Measurements from ENCODE around the gene THBS3. TPM values are rescaled to one million over a fixed set of nuclear protein-coding genes. Genes with fewer than 3 reads are reported as not detected.

Gene THBS3
- total and polyA plus RNA-seq, 2 donors: 7.6 to 46.1 TPM

DNA sequence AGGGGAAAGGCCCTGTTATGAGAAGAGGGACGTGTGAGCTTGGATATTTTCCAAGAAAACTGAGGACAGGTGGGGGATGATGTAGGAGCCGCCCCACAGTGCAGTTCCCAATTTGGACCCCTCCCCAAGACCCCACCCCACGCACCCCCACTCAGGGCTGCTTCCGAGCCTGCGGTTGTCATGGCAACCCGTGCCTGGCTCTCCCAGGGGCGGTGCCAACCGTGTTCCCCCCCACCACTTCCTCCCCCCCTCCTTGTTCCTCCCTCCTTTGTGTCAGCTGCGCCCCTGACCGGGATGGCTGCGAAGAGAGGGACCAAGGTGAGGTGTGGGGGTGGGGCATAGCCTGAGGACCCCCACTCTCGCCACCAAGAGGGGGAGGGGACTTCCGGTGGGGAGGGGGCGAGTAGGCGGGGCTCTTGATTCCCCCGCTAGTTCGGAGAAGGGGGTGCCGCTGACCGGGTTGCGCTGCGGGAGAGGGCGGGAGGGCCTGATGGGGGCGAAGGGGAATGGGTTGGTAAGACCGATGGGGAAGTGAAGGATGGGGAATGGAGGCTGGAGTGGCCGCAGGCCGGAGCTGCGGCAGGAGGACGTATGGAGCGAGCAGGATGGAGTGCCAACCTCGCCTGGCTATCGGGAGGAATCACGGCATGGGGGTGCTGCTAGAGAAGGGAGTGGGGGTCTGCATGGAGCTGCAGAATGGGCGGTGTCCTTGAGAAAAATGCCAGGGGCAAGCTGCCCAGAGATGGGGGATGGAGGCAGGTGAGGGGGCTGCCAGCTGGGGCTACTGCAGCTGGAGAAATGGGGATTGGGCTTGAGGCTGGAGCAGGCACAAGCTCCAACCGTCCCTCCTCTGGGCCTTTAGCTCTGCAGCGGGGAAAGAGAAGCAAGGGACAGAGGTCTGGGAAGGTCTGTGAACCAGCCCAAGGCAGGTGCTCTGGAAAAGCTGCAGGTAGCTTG, 33.1 kb downstream of the THBS3 start:
- 14% methylated on average over 35 of the region's 35 CpGs for whole genome bisulfite sequencing
- Histone ChIP-seq H3K9me3 (ENCODE audit: control insufficient read depth in 2 of 2, insufficient read depth in 1 of 2, low read length in 1 of 2) (peaks cover 0 to 6% of the 10 kb centered on the region in 2 donors), H3K4me1 (ENCODE audit: control insufficient read depth in 2 of 2, insufficient read depth in 2 of 2, low read length in 2 of 2) (peaks cover 22 to 47% of the 10 kb centered on the region in 2 donors), H3K27me3 (ENCODE audit: control insufficient read depth in 2 of 2, insufficient read depth in 1 of 2, low read length in 1 of 2) (peaks cover 0 to 7% of the 10 kb centered on the region in 2 donors), H3K27ac (ENCODE audit: low read depth in 1 of 2, low read length in 1 of 2) (peak overlapping the region; percentile 32 to 47), H3K36me3 (ENCODE audit: control insufficient read depth in 2 of 2, insufficient read depth in 2 of 2, low read length in 1 of 2) (peaks cover 33 to 34% of the 10 kb centered on the region in 2 donors), H3K4me3 (ENCODE audit: low read length in 2 of 2) (peak overlapping the region; percentile 74 to 78)
- DNase-seq (ENCODE audit: low read depth in 6 of 9, low spot score in 9 of 9): peak in 6 of 9 donors; percentile 42 to 78 (median 62)

GRCh38 chr1:155173478-155174323, 34.0 kb downstream of the THBS3 start, which contains the start of gene TRIM46:
Gene TRIM46, plus strand, starts transcription at chr1:155173849. Its CDS starts 118 bp downstream, at chr1:155173967.
- Histone ChIP-seq H3K36me3 (ENCODE audit: control insufficient read depth in 2 of 2, insufficient read depth in 2 of 2, low read length in 1 of 2) (peaks cover 34 to 35% of the 10 kb centered on the region in 2 donors), H3K4me3 (ENCODE audit: low read length in 2 of 2) (peak within 1 kb of the TSS; percentile 74 to 78), H3K9me3 (ENCODE audit: control insufficient read depth in 2 of 2, insufficient read depth in 1 of 2, low read length in 1 of 2) (peaks cover 0 to 6% of the 10 kb centered on the region in 2 donors), H3K4me1 (ENCODE audit: control insufficient read depth in 2 of 2, insufficient read depth in 2 of 2, low read length in 2 of 2) (peaks cover 22 to 47% of the 10 kb centered on the region in 2 donors), H3K27ac (ENCODE audit: low read depth in 1 of 2, low read length in 1 of 2) (peak within 1 kb of the TSS; percentile 62 to 90), H3K27me3 (ENCODE audit: control insufficient read depth in 2 of 2, insufficient read depth in 1 of 2, low read length in 1 of 2) (peaks cover 0 to 7% of the 10 kb centered on the region in 2 donors)
- WGBS: 2% methylated on average over 38 of the region's 38 CpGs
- DNase-seq (ENCODE audit: low read depth in 6 of 9, low spot score in 9 of 9): peak in 5 of 9 donors; percentile 33 to 73 (median 60)

GRCh38 chr1:155172732-155173477, 34.8 kb downstream of the THBS3 start, which contains the start of gene KRTCAP2:
Gene KRTCAP2, minus strand, starts transcription at chr1:155173304. Its CDS starts 80 bp downstream, at chr1:155173224.
- Histone ChIP-seq H3K4me1 (ENCODE audit: control insufficient read depth in 2 of 2, insufficient read depth in 2 of 2, low read length in 2 of 2) (peaks cover 22 to 48% of the 10 kb centered on the region in 2 donors), H3K9me3 (ENCODE audit: control insufficient read depth in 2 of 2, insufficient read depth in 1 of 2, low read length in 1 of 2) (peaks cover 0 to 6% of the 10 kb centered on the region in 2 donors)
- WGBS: under 1% methylated on average over 57 of the region's 57 CpGs

GRCh38 chr1:155171836-155172731, 35.6 kb downstream of the THBS3 start:
- peaks cover 0 to 2% of the 10 kb centered on the region in 2 donors for H3K9me3 ChIP-seq (ENCODE audit: control insufficient read depth in 2 of 2, insufficient read depth in 1 of 2, low read length in 1 of 2)
- H3K4me1 ChIP-seq (ENCODE audit: control insufficient read depth in 2 of 2, insufficient read depth in 2 of 2, low read length in 2 of 2): peaks cover 26 to 55% of the 10 kb centered on the region in 2 donors
- H3K27me3 ChIP-seq (ENCODE audit: control insufficient read depth in 2 of 2, insufficient read depth in 1 of 2, low read length in 1 of 2): peaks cover 0 to 8% of the 10 kb centered on the region in 2 donors
- peak overlapping the region; percentile 62 to 90 for H3K27ac ChIP-seq (ENCODE audit: low read depth in 1 of 2, low read length in 1 of 2)
- H3K4me3 ChIP-seq (ENCODE audit: low read length in 2 of 2): peak overlapping the region; percentile 74 to 78
- no peak for DNase-seq (ENCODE audit: low read depth in 6 of 9, low spot score in 9 of 9)
- peaks cover 21 to 24% of the 10 kb centered on the region in 2 donors for H3K36me3 ChIP-seq (ENCODE audit: control insufficient read depth in 2 of 2, insufficient read depth in 2 of 2, low read length in 1 of 2)
- WGBS: 59% methylated on average over 8 of the region's 8 CpGs

More at GRCh38 chr1:155172732-155173477, 34.8 kb downstream of the THBS3 start, which contains the start of gene KRTCAP2:
- H3K27me3 ChIP-seq (ENCODE audit: control insufficient read depth in 2 of 2, insufficient read depth in 1 of 2, low read length in 1 of 2): peaks cover 0 to 7% of the 10 kb centered on the region in 2 donors
- H3K27ac ChIP-seq (ENCODE audit: low read depth in 1 of 2, low read length in 1 of 2): peak within 1 kb of the TSS; percentile 62 to 90
- peaks cover 29 to 33% of the 10 kb centered on the region in 2 donors for H3K36me3 ChIP-seq (ENCODE audit: control insufficient read depth in 2 of 2, insufficient read depth in 2 of 2, low read length in 1 of 2)
- peak within 1 kb of the TSS; percentile 74 to 78 for H3K4me3 ChIP-seq (ENCODE audit: low read length in 2 of 2)
- peak; percentile 85 to 97 (median 92) for DNase-seq (ENCODE audit: low read depth in 6 of 9, low spot score in 9 of 9)

- 98% methylated on average over 7 of the region's 7 CpGs for WGBS
- Histone ChIP-seq H3K27ac (ENCODE audit: low read depth in 1 of 2, low read length in 1 of 2) (no peak overlapping the region), H3K4me3 (ENCODE audit: low read length in 2 of 2) (no peak overlapping the region), H3K9me3 (ENCODE audit: control insufficient read depth in 2 of 2, insufficient read depth in 1 of 2, low read length in 1 of 2) (no peaks in the 10 kb centered on the region), H3K36me3 (ENCODE audit: control insufficient read depth in 2 of 2, insufficient read depth in 2 of 2, low read length in 1 of 2) (peaks cover 17 to 21% of the 10 kb centered on the region in 2 donors), H3K4me1 (ENCODE audit: control insufficient read depth in 2 of 2, insufficient read depth in 2 of 2, low read length in 2 of 2) (peaks cover 23 to 55% of the 10 kb centered on the region in 2 donors), H3K27me3 (ENCODE audit: control insufficient read depth in 2 of 2, insufficient read depth in 1 of 2, low read length in 1 of 2) (peaks cover 0 to 17% of the 10 kb centered on the region in 2 donors)
- DNase-seq (ENCODE audit: low read depth in 6 of 9, low spot score in 9 of 9): no peak
Observed at GRCh38 chr1:155170806-155171205, 36.9 kb downstream of the THBS3 start.

DNA sequence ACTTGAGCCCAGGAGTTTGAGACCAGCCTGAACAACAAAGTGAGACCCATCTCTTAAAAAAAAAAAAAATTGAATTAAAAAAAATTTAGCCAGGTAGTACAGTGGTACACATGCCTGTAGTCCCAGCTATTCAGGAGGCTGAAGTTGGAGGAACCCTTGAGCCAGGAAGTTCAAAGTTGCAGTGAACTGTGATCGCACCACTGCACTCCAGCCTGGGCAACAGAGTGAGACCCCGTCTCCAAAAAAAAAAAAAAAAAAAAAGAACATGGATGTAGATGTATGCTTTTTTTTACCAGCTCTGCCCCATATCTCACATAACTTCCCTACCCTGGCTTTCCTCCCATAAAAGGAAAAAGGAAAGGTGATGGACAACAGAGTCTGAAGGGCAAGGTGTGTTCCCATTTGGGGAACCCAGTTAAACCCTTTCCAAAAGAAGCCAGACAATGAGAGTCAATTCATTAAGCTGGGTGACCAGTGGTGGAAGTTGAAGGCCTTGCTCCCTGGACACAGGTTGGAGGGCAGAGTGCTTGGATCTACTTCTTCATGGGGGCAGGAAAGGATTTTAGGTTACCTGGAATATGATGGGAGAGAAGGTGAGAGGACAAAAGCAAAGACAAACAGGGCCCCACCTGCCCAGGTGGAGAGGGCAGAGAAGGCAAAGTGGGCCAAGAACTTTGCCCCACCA, 37.5 kb downstream of the THBS3 start:
- peaks cover 17 to 21% of the 10 kb centered on the region in 2 donors for H3K36me3 ChIP-seq (ENCODE audit: control insufficient read depth in 2 of 2, insufficient read depth in 2 of 2, low read length in 1 of 2)
- WGBS: 93% methylated on average over 2 of the region's 2 CpGs
- DNase-seq (ENCODE audit: low read depth in 6 of 9, low spot score in 9 of 9): no peak
- no peak overlapping the region for H3K27ac ChIP-seq (ENCODE audit: low read depth in 1 of 2, low read length in 1 of 2)
- H3K27me3 ChIP-seq (ENCODE audit: control insufficient read depth in 2 of 2, insufficient read depth in 1 of 2, low read length in 1 of 2): peaks cover 0 to 17% of the 10 kb centered on the region in 2 donors
- H3K4me1 ChIP-seq (ENCODE audit: control insufficient read depth in 2 of 2, insufficient read depth in 2 of 2, low read length in 2 of 2): peaks cover 23 to 50% of the 10 kb centered on the region in 2 donors
- no peaks in the 10 kb centered on the region for H3K9me3 ChIP-seq (ENCODE audit: control insufficient read depth in 2 of 2, insufficient read depth in 1 of 2, low read length in 1 of 2)
- no peak overlapping the region for H3K4me3 ChIP-seq (ENCODE audit: low read length in 2 of 2)

GRCh38 chr1:155169541-155169940, 38.2 kb downstream of the THBS3 start:
- Histone ChIP-seq H3K27me3 (ENCODE audit: control insufficient read depth in 2 of 2, insufficient read depth in 1 of 2, low read length in 1 of 2) (peaks cover 0 to 14% of the 10 kb centered on the region in 2 donors), H3K27ac (ENCODE audit: low read depth in 1 of 2, low read length in 1 of 2) (no peak overlapping the region), H3K36me3 (ENCODE audit: control insufficient read depth in 2 of 2, insufficient read depth in 2 of 2, low read length in 1 of 2) (peaks cover 17 to 21% of the 10 kb centered on the region in 2 donors), H3K4me3 (ENCODE audit: low read length in 2 of 2) (no peak overlapping the region), H3K4me1 (ENCODE audit: control insufficient read depth in 2 of 2, insufficient read depth in 2 of 2, low read length in 2 of 2) (peaks cover 17 to 43% of the 10 kb centered on the region in 2 donors), H3K9me3 (ENCODE audit: control insufficient read depth in 2 of 2, insufficient read depth in 1 of 2, low read length in 1 of 2) (peaks cover 0 to 3% of the 10 kb centered on the region in 2 donors)
- 93% methylated on average over 5 of the region's 5 CpGs for WGBS
- no peak for DNase-seq (ENCODE audit: low read depth in 6 of 9, low spot score in 9 of 9)
